ENCODE measurements around the gene SHB. TPM values are rescaled to one million over a fixed set of nuclear protein-coding genes. Genes with fewer than 3 reads are reported as not detected.

The SHB gene
- total RNA-seq, 1 donor from 2014 or later: 1.1 TPM

DNA sequence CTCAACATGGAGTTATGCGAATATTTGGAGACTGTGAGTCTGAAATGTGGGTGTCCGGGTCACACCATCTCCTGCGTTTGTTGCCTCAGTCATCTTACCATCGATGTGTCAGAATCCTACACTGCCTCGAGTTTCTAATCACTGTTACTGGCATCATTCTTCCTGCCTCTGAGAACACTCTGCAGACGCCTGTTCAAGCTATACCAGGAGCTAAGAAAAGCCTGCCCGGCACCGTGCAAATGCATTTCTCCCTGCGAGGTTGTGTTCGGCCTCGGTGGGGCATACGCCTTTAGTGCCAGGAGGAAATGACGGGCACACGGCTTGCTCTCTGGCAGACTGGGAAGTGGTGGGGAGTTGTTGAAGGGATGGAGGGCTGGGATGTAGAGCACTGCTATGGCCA is 133.9 kb downstream of the SHB start:
- H3K79me2 ChIP-seq (ENCODE audit: low read depth): no peaks in the 10 kb centered on the region
- peaks cover 11% of the 10 kb centered on the region for H3K4me1 ChIP-seq
- H3K4me1 Mint-ChIP-seq: peaks cover 29% of the 10 kb centered on the region
- no peaks in the 10 kb centered on the region for H3F3A ChIP-seq (ENCODE audit: low read depth)
- H3K27me3 ChIP-seq: no peaks in the 10 kb centered on the region
- TF ChIP-seq EZH2 (IDR thresholded peaks at IDR 0.05) (no peak), EZH2phosphoT487 (IDR thresholded peaks at IDR 0.05) (no peak)
- TF ChIP-seq, protein P1, sequence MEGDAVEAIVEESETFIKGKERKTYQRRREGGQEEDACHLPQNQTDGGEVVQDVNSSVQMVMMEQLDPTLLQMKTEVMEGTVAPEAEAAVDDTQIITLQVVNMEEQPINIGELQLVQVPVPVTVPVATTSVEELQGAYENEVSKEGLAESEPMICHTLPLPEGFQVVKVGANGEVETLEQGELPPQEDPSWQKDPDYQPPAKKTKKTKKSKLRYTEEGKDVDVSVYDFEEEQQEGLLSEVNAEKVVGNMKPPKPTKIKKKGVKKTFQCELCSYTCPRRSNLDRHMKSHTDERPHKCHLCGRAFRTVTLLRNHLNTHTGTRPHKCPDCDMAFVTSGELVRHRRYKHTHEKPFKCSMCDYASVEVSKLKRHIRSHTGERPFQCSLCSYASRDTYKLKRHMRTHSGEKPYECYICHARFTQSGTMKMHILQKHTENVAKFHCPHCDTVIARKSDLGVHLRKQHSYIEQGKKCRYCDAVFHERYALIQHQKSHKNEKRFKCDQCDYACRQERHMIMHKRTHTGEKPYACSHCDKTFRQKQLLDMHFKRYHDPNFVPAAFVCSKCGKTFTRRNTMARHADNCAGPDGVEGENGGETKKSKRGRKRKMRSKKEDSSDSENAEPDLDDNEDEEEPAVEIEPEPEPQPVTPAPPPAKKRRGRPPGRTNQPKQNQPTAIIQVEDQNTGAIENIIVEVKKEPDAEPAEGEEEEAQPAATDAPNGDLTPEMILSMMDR (IDR thresholded peaks at IDR 0.05): no peak
- H3K9me3 Mint-ChIP-seq: peaks cover 5% of the 10 kb centered on the region
- H2AFZ ChIP-seq (replicated peaks): no peak overlapping the region
- no peaks in the 10 kb centered on the region for H3K36me3 ChIP-seq
- H3K4me3 Mint-ChIP-seq: no peak overlapping the region
- no peak overlapping the region for H3K4me2 ChIP-seq
- H3K9me3 ChIP-seq (ENCODE audit: low read depth): no peaks in the 10 kb centered on the region
- no peaks in the 10 kb centered on the region for H4K20me1 ChIP-seq (ENCODE audit: low read depth)
- no peaks in the 10 kb centered on the region for H3K27me3 Mint-ChIP-seq (ENCODE audit: insufficient read depth, low read depth)
- no peak overlapping the region for H3K27ac Mint-ChIP-seq
- no peak for DNase-seq (ENCODE audit: low spot score)
- no peak overlapping the region for H3K27ac ChIP-seq
- no peak overlapping the region for H3K9ac ChIP-seq
- H3K36me3 Mint-ChIP-seq: peaks cover 5% of the 10 kb centered on the region
- H3K4me3 ChIP-seq: no peak overlapping the region

- no peaks in the 10 kb centered on the region for H3K9me3 ChIP-seq (ENCODE audit: low read depth)
- H3K27ac Mint-ChIP-seq: no peak overlapping the region
- no peak overlapping the region for H3K4me2 ChIP-seq
- no peaks in the 10 kb centered on the region for H4K20me1 ChIP-seq (ENCODE audit: low read depth)
- H3K4me3 ChIP-seq: no peak overlapping the region
- H3K36me3 Mint-ChIP-seq: peaks cover 7% of the 10 kb centered on the region
- H3K4me3 Mint-ChIP-seq: no peak overlapping the region
- no peaks in the 10 kb centered on the region for H3K36me3 ChIP-seq
- no peaks in the 10 kb centered on the region for H3F3A ChIP-seq (ENCODE audit: low read depth)
- H3K4me1 ChIP-seq: no peaks in the 10 kb centered on the region
- peaks cover 5% of the 10 kb centered on the region for H3K9me3 Mint-ChIP-seq
- H2AFZ ChIP-seq (replicated peaks): no peak overlapping the region
- H3K27me3 ChIP-seq: no peaks in the 10 kb centered on the region
- H3K27ac ChIP-seq: no peak overlapping the region
- no peak for DNase-seq (ENCODE audit: low spot score)
- no peak overlapping the region for H3K9ac ChIP-seq
- H3K27me3 Mint-ChIP-seq (ENCODE audit: insufficient read depth, low read depth): peaks cover 3% of the 10 kb centered on the region
- TF ChIP-seq EZH2 (IDR thresholded peaks at IDR 0.05) (no peak), EZH2phosphoT487 (IDR thresholded peaks at IDR 0.05) (no peak)
- TF ChIP-seq, protein P1 (IDR thresholded peaks at IDR 0.05): no peak
- H3K4me1 Mint-ChIP-seq: peaks cover 8% of the 10 kb centered on the region
- no peaks in the 10 kb centered on the region for H3K79me2 ChIP-seq (ENCODE audit: low read depth)
These were observed 137.4 kb downstream of the SHB start for GRCh38 chr9:37931592-37931991.

GRCh38 chr9:37929441-37929895 is 139.6 kb downstream of the SHB start:
- no peak overlapping the region for H3K4me3 ChIP-seq
- no peak overlapping the region for H3K9ac ChIP-seq
- no peaks in the 10 kb centered on the region for H4K20me1 ChIP-seq (ENCODE audit: low read depth)
- H3K4me1 Mint-ChIP-seq: peaks cover 19% of the 10 kb centered on the region
- peaks cover 7% of the 10 kb centered on the region for H3K36me3 Mint-ChIP-seq
- H3K27ac Mint-ChIP-seq: no peak overlapping the region
- H3K4me3 Mint-ChIP-seq: no peak overlapping the region
- H3K36me3 ChIP-seq: no peaks in the 10 kb centered on the region
- TF ChIP-seq, protein P1 (IDR thresholded peaks at IDR 0.05): no peak
- TF ChIP-seq EZH2phosphoT487 (IDR thresholded peaks at IDR 0.05) (no peak), EZH2 (IDR thresholded peaks at IDR 0.05) (no peak)
- H3K4me2 ChIP-seq: no peak overlapping the region
- H3K27me3 ChIP-seq: no peaks in the 10 kb centered on the region
- H3K9me3 ChIP-seq (ENCODE audit: low read depth): no peaks in the 10 kb centered on the region
- DNase-seq (ENCODE audit: low spot score): no peak
- no peaks in the 10 kb centered on the region for H3K79me2 ChIP-seq (ENCODE audit: low read depth)
- no peaks in the 10 kb centered on the region for H3F3A ChIP-seq (ENCODE audit: low read depth)
- H3K27ac ChIP-seq: no peak overlapping the region
- peaks cover 5% of the 10 kb centered on the region for H3K9me3 Mint-ChIP-seq
- no peaks in the 10 kb centered on the region for H3K4me1 ChIP-seq
- peaks cover 3% of the 10 kb centered on the region for H3K27me3 Mint-ChIP-seq (ENCODE audit: insufficient read depth, low read depth)
- no peak overlapping the region for H2AFZ ChIP-seq (replicated peaks)
